Esophagus mucosa (tissue), 1 donor: Measurements from ENCODE around the gene TSR1. TPM values are rescaled to one million over a fixed set of nuclear protein-coding genes. Genes with fewer than 3 reads are reported as not detected.
A peak's percentile ranks its signal among the peaks of the same experiment; 100 is the strongest.

ENCODE experiments used
- ATAC-seq: fragments of 200-7000 bp; cut with Tn5 transposase; one replicate; pipeline ENCODE4 v1.9.1; 2020
- total RNA-seq: library from RNA; stranded (reverse); gene quantifications from one replicate; pipeline ENCODE4 v1.2.4, GENCODE V29; 2023
- donor health status: DM: yes; HTN: yes; CAD: no.

TSR1 gene
- 24.5 TPM for total RNA-seq

DNA sequence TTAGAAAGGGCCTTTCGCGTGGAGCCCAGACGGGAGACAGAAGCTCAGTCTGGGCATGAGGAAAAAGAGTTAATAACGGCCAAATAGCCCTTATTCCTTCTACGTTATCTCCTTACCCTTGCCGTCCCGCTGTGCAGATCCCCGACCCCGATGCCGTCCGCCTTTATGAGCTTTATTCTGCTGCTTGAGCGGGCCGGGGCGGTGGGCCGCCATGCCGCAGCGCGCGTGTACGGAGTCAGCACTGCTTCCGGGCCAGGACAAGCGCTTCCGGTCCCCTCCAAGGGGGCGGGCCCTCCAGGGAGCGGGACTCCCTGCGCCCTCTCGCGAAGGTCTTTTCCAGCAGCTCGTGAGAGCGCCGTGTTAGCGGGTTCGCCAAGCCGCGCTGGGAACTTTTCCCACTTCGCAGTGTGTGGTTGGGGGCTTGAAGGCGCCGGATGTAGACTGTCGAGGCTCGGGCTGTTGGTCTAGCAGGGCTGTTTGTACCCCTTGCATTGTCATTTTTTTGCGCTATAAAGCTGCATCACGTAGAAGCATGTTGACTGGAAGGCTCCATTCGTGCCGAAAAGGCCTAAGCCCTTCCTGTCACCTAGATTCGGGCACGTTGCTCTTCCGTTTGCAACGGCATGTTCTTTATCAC lies at the start of gene TSR1:
TSR1 (minus strand) TSS at position 243 of the 637 bp plus-strand sequence; CDS start at position 213, 30 bp downstream.
- ATAC-seq = peak; percentile 93

DNA sequence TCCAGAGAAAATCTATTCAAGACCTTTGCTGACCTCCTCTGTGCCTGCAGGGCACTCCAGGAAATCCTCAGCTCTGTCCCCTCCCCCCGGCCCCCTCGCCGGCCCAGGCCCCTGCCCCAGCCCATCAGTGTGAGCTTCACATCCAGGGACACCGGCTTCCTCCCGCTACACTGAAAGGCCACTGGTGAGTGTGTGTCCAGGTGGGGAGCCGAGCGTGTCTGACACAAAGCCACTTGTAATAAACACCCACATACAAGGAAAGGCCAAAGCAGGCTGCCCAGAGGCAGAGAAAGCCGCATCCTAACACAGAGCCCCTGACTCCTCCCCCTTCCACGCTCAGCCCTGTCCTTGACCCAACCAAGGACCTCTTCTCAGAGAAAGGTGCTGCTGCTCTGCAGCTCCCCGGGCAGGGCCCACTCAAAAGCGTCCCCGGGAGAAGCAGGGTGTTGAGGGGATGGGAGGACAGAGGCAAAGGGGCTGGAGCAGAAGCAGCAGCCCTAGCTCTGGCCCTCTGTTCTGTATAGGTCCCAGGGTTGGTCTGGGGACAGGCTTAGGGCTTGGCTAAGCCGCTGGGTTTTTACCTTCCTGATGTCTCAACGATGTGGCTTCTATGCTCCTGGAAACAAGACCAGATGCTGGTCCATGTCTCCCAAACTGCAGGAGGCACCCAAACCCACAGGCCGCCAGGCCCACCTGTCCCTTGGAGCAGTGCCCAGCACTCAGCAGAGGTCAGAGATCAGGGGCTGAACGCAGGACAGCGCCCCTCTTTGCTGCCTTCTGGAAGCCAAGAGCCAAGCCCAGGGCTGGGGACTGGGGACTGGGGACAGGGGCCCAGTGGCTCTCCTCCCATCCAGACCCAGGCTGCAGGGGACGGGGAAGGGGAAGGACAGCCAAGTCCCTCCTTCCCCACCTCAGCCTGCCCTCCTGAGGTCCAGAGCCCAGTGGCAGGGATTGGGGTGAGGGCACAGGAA lies 49.3 kb upstream of the TSR1 start:
- ATAC-seq = no peak

DNA sequence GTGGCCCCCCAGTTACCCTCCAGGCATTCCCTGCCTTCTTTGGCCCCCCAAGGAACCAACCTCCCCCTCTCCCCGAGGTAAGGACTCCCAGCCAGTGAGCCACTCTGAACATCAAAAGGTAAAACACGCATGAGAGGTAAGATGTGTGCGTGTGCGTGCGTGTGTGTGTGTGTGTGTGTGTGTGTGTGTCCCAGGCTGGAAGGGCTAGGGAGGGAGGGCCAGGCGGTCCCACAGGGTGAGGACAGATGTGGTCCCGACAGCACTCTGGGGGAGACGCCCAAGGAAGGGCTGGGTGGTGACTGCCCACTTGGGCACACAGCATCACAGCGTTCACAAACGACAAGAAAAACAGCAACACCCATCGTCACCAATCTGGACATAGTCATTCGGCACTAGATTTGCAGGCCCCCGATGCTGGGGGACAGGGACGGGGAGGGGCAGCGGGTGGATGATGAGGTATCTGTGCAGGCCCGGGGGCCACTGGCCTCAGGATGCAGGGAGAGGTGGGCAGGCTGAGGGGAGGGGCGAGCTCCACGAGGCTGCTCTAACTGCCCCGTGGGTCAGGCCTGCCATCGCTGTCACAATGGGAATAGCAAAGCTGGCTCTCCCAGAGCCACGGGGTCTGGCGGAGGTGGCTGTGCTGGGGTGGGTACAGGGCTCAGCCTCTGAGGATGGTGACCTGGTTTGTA lies 48.3 kb upstream of the TSR1 start:
- ATAC-seq = no peak

DNA sequence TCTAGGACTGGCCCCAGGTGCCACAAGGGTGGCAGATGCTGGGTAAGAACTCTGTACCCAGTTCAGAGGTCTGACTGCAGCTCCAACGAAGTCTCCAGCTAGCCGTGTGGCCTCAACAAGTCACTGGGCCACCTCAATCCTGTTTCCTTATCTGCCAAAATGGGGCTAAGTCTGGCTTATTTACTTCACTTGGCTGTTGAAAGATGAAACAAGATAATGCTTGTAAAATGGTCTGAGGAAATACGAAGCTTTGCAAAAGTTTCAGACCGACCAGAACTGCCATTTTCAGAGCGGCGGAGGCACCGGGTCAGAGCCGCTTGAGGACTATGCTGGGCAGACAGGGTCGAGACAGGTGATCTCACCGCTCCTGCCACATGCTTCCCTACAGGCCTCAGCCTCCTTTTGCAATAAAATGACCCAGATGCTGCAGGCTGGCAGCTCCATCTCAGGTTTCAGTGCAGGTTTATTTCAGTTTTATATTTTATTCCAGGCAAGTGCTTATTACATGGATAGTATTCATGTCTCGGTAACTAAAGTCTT lies 47.4 kb upstream of the TSR1 start:
- ATAC-seq = no peak

DNA sequence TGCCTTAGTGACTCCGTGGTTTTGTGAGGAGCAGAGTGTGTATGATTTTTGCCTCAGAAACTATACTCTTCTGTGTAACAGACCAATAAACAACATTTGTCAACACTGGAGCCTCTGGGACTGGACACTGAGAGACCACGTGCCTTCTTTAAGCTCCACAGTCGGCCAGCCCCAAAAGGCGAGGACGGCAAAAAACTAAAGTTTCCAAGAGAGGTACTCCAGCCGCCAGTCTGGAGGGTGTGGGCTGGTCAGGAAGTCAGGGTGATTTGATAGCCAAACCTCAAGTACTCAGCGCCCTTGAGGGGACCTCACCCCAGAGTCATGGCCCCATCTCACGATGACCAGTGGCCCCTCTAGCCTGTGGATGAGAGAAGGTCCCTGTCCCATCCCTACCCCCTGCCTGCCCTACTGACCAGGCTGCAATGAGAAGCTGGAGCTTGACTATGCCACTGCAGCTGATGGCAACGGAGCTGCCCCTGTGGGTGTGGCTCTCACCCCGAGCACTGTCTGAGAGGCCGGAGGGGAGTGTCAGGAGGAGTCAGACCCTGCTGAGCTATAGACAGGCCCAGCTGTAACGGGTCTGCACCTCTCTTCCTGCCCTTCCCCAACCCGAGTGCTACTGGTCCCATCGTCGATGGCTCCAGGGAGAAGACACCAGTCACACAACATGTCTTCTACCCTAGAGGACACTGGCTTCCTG lies 44.8 kb upstream of the TSR1 start:
- no peak for ATAC-seq

DNA sequence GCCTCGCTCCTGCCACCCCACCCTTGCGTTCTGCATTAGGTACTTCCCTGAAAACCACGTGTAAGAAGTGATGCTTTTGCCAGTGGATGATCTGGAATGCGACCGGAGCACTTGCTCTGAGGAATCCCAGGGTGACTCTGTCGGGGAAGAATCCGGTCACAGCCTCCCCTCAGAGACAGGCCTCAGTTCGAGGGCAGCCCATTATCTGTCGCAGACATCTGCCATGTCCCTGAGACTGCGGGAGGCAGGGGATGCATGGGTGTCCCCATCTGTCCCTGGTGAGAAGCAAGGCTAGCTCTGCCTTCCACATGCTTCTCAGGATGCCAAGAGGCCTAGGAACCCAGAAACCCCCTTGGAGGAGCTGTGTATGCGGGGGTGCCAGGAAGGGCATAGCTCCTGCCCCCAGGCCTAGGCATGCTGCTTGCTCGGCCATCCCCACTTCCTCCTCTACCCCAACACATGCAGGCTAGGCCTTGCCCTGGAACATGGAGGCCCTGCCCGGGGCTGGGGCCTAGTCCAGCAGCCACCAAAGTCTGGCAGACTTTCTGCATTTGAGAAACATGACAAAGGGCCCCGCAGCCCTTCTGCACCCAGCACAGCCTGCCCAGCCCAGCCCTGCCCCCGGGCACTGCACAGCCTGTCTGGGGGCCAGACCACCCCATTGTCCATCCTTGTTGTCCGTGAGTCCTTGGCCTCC lies 44.1 kb upstream of the TSR1 start:
- no peak for ATAC-seq

DNA sequence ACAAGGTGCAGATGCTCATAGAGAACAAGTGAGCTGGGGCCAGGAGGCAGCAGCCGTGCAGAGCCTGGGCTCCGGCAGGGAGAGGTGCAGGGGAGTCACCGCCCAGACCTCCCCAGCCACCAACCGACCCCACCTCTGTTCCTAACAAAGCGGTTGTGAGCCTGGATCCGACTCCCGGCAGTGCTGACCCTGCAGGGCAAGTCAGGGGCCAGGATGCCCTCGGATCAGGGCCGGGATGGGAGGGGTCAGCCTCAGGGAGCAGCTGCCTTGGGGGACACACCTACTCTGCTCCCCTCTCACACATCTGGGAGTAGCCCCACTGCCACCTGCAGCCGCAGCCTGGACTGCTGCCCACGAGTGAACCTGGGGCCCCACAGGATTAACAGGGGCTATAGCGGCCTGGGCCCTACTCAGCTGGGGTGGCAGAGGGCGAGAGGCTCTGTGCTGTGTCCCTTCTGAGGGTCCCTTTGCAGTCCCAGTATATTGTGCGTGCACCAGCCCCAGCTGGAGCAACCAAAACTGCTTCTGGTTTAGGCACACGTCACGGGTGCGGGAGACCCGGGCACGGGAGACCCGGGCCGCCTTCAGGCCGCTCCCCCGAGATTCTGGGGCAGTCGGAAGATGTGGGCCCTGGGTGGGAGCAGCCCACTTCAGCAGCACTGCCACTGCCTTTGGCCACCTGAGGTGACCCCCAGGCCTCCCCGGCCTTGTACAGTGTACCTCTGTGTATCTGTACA lies 43.4 kb upstream of the TSR1 start:
- ATAC-seq = no peak

DNA sequence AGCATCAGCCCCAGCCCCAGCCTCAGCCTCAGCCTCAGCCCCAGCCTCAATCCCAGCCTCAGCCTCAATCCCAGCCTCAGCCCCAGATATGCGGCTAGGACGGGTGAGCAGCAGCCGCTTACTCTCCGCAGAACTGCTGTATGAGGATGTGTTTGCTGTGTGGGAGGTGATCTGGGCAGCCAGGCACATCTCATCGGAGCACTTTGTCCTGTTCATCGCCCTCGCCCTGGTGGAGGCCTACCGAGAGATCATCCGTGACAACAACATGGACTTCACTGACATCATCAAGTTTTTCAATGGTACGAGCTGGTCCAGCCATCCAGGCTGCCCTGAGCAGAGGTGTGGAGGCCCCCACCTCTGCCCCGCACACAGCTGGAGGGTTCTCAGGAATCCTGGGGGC lies 42.6 kb upstream of the TSR1 start:
- ATAC-seq = no peak

DNA sequence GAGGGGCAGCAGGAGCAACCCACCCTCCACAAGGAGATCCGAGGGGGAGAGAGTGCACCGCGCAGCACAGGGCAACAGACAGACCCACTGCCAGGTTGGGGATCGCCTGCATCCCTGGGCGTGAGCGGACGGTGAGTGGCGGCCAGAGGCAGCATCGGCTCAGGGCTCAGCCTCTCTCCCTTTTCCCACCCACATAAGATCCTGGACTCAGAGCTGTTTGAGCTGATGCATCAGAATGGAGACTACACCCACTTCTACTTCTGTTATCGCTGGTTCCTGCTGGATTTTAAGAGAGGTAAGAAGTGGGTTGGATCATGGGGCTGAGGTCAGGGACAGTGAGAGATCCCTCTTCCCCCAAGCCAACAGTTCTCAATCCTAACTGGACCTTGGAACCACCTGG lies 41.4 kb upstream of the TSR1 start:
- no peak for ATAC-seq

DNA sequence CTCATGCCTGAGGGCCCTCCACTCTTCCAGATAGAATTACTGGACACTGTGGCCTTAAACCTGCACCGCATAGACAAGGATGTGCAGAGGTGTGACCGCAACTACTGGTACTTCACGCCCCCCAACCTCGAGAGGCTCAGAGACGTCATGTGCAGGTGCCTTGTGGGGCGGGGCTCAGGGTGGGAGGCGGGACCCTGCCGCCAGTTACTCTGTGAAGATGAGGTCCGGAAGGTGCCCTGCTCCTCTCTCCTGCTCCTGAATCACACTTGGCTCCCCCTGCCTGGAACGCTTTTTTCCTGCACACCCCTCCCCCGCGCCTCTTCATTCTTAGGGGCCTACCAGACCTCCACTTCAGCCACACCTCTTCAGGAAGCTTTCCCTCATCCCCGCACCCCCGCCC lies 39.9 kb upstream of the TSR1 start:
- no peak for ATAC-seq

DNA sequence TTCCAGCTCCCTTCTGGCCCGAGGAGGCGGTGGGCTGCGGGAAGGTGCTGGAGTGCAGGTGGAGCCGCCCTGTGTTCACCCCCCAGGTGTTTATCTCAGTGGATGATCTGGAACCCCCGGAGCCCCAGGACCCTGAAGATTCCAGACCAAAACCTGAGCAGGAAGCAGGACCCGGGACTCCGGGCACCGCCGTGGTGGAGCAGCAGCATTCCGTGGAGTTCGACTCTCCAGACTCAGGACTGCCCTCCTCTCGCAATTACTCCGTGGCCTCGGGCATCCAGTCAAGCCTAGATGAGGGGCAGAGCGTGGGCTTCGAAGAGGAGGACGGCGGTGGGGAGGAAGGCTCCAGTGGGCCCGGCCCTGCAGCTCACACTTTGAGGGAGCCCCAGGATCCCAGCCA lies 39.1 kb upstream of the TSR1 start:
- no peak for ATAC-seq

DNA sequence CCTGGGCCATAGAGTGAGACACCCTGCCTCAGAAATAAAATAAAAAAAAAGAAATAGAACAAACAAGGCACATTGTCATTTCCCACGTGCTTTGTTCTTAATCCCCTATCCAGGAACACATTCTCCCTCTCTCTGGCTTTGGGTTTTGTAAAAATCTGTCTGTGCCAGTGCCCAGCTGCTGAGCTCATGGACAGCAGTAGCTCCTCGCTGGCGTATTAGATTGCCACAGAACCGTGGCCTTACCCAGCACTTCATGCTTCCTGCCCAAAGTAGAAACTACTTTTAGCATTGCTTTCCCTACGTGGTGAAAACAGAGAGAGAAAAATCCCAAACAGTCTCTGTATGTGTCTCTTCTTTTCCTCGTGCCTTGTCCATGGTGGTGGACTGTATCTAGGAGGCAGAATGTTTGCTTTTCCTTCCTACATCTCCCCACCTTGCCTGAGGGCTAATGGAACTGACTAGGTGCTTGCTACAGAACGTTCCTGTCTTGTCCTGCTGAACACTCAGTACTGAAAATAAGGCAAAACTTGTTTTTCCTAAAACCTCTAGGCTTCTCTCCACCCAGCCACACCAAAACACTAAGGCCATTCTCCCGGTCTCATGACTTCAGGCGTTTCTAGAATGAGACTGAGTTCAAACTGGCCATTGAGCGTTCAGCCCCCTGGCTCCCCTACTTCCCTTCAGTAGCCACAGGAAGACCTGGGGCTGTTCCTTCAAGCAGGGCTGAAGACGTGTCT lies 38.5 kb upstream of the TSR1 start:
- peak; percentile 34 for ATAC-seq

DNA sequence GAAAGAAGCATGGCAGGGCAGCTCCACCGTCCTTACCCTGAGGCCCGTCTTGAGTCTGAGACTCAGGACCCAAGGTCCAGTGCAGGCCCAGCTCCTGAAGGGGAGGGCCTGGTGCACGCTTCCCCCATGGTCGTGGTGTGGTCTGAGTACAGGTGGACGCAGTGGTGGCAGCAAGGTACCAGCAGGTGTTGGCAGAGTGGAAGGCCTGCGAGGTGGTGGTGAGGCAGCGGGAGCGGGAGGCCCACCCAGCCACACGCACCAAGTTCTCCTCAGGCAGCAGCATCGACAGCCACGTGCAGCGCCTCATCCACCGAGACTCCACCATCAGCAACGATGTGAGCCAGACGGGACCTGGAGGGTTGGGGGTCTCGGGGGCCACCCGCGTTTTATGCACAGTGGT lies 36.9 kb upstream of the TSR1 start:
- no peak for ATAC-seq

DNA sequence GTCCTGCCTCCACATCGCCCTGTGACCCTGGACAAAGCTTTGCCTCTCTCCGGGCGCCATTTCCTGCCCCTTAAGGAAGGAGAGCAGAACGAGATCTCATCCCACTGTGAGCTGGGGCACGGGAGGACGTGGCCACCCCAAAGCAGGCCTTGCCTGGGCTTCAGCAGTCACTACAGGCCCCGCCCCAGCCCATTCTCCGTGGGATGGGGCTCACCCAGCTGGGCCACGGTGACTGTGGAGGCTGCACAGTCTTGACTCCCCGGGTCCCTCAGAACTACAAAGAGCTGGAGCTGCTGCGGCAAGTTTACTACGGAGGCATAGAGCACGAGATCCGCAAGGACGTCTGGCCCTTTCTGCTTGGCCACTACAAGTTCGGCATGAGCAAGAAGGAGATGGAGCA lies 36.4 kb upstream of the TSR1 start:
- no peak for ATAC-seq

DNA sequence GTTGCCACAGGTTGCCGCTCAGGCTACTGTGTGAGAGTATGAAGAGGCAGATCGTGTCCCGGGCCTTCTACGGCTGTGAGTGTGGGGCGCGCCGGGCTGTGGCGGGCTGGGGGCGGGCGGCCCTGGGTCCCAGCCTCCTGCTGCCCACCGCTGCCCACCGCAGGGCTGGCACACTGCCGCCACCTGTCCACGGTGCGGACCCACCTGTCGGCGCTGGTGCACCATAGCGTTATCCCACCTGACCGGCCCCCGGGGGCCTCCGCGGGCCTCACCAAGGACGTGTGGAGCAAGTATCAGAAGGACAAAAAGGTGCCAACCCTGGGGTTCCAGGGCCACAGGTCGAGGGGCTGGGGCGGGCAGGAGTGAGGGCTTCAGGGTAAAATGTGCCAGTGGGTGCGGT lies 35.9 kb upstream of the TSR1 start:
- no peak for ATAC-seq

DNA sequence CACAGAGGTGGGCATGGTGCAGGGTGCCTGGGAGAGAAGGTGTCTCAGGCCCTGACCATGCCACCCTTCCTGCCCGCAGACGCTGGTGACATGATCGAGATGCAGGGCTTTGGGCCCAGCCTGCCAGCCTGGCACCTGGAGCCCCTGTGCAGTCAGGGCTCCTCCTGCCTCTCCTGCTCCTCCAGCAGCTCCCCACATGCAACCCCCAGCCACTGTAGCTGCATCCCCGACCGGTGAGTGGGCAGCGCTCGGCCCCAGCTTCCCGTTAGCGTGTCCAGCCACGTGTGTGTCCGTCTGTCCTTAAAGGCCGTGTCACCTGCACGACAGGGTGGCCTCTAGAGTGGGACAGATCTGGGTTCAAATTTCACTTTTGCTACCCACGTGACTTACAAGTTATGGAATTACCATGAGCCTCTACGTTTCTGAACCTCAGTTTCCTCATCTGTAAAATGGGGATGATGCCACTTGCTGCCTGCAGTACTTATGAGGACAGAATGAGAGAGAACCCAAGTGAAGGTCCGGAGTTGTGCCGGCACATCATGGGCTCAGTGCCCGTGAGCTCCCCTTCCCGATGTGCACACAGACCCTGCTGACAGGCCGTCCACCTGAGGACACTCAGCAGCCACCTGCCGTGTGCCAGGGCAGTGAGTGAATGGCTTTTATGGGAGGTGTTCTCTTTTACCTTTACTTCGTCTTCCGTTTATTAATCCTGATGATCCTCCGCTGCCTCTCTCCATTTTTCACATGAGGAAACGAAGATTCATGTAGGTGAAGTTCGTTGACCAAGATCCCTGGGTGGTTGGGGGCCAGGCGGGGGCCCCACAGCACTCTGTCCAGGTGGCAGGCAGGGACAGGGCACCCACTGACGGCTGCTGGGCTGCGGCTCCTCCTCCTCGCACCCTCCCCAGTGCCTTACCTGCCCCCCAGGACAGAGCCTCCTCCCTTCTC lies 35.2 kb upstream of the TSR1 start:
- ATAC-seq = no peak

DNA sequence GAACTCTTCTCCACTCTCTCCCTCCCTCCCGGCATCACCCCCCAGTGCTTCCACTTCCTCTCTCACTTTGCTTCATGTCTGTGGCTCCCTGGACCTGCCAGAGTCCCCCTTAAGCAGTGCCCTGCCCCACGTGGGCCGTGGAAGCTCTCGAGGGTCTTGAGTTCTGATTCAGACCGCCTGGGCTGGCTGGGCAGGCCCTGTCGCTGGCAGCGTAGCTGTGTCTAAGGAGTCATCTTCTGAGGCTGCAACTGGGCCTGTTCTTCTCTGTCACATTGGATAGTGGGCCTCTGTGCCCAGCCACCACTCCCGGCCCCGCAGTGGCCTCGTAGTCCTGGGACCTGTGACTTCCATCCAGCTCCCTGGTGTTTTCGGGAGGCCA lies 33.9 kb upstream of the TSR1 start:
- no peak for ATAC-seq

DNA sequence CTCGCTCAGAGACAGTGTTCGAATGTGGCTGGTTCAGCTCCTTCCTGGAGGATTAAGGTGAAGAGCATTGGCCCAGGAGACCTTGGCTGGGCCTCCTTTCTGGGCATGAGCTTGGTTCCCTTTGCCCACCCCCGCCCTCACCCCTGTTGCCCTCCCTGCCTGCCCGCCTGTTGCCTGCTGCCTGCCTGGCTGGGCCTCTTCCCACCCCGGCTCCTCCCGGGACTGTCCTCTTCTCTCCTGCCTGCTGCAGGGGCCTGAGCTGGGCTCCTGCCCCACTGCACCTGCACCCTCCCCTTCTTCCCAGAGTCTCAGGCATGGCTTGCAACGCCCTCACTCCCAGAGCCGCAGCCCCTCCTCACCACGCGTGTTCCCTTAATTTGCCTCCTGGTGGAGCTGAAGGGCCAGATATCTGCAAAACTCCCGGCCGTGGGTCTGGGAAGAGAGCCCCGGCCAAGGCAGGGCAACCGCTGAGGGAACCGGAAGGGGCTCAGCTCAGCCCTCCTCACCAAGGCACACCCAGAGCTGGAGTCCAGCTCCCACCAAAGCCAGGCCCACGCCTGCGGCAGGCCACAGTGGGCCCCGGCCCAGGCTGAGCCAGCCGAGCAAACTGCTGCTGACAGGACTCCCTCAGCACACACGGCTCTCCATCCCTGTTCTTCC lies 33.4 kb upstream of the TSR1 start:
- ATAC-seq = no peak

DNA sequence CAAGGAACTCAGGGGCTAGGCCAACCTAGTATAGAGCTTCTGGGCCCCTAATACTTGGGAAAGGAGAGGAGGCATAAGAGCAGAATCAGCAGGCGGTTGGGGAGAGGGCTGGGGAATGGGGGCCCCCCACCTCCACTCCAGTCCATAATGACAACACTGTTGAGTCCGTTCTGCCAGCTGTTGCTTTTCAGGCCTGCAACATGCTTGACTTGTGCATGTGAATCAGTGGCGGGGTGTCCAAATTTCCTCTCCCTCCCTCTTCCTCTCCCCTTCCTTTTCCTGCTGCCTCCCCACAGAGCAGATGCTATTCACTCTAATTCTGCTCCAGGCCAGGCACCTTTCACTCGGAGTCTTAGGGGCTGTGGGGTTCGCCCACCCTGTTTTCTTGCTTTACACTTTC lies 32.8 kb upstream of the TSR1 start:
- no peak for ATAC-seq
